ENCODE measurements around the gene CSGALNACT2. TPM values are rescaled to one million over a fixed set of nuclear protein-coding genes. Genes with fewer than 3 reads are reported as not detected.
"Not testable (repeated sequence)": the region's sequence is repeated elsewhere in the genome, so short reads cannot be mapped to it uniquely, and the experiment has no call there.

Gene CSGALNACT2
- total RNA-seq, 1 experiment from 2014 or later = 9.2 TPM

DNA sequence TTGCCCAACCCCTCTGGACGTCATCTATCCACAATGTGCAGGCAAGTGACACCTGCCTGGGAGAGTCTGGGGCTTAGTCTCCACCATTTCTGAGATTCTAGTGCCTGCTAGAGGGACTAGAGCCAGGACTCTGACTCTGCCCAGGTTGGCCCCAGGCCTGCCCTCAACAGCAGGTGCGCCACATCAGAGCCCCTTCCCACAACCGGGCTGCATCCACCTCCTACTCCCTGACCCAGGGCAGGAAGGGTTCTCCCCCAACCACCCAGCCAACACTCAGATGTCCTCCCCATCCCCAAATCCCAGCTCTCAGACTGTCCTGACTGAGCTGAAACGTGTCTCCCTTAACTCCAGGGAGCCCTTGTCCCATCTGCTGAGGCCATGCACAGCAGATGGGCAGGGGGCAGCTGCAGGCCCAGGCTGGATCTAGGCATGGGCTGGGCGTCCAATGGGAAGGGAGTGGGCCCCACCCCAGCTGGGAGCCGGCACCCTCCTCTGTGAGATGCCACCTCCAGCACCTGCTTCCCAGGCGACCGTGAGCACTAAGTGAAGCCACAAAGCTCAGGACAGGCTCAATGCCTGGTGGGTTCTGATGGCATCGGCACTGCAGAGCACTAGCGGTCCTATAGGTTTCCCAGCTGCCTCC lies 79.4 kb downstream of the CSGALNACT2 start:
- no peaks in the 10 kb centered on the region for H4K20me1 ChIP-seq (ENCODE audit: insufficient read depth, low read depth, low read length)
- H3K4me2 ChIP-seq (ENCODE audit: low read depth, low read length, poor library complexity, severe bottlenecking) = no peak overlapping the region
- no peaks in the 10 kb centered on the region for H3K79me2 ChIP-seq (ENCODE audit: low read length)
- H3K27me3 ChIP-seq (ENCODE audit: low read length) = no peaks in the 10 kb centered on the region
- H3K9me2 ChIP-seq (replicated peaks; ENCODE audit: insufficient read depth, low read length) = no peaks in the 10 kb centered on the region
- no peaks in the 10 kb centered on the region for H3K36me3 ChIP-seq (ENCODE audit: insufficient read depth, low read length)
- H3K9ac ChIP-seq (ENCODE audit: low read length) = no peak overlapping the region
- H3K9me3 ChIP-seq (ENCODE audit: low read length) = no peaks in the 10 kb centered on the region
- no peak overlapping the region for H2AFZ ChIP-seq (ENCODE audit: low read length)
- DNase-seq = no peak
- H3K4me1 ChIP-seq (ENCODE audit: low read length) = peaks cover 6% of the 10 kb centered on the region; the same call in 1 of the 2 replicates
- no peak overlapping the region for H3K4me3 ChIP-seq (ENCODE audit: low read length)
- H3K27ac ChIP-seq (ENCODE audit: low read length) = no peak overlapping the region

DNA sequence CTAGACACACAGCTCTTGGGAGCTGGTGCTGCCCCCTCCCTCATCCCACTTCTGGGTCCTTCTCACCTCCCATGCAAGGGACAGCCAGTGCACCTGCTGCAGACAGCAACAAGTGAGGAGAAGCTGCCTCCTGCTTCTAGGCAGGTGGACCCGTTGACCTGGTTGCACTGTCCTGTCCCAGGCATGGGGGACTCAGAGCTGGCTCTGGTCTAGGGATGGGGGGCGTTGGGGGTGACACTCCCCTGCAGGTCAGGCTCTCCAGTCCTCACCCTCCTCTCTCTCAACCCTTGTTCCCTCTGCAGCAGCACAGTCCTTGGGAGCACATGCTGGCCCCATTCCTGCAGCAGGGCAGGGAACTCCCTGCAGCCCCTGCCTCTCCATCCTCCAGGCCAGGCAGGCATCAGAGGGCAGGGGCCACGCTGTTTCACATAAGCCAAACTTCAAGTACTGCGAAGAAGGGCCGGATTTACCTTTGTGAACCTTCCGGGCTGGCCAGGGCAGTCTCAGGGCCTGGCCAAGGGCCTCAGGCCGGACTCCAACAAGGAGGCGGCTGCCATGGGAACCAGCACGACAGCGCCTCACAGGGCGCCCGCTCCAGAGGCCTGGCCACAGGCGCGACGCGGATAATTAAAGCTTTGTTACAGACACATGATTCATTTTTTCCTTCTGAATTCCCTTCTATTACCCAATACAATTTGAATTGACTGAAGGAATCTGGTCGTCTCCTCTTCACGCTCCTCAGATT lies 80.1 kb downstream of the CSGALNACT2 start:
- Histone ChIP-seq H3K4me2 (ENCODE audit: low read depth, low read length, poor library complexity, severe bottlenecking) (no peak overlapping the region), H2AFZ (ENCODE audit: low read length) (no peak overlapping the region), H3K9me3 (ENCODE audit: low read length) (no peaks in the 10 kb centered on the region), H3K79me2 (ENCODE audit: low read length) (no peaks in the 10 kb centered on the region), H3K9ac (ENCODE audit: low read length) (no peak overlapping the region), H4K20me1 (ENCODE audit: insufficient read depth, low read depth, low read length) (no peaks in the 10 kb centered on the region), H3K36me3 (ENCODE audit: insufficient read depth, low read length) (no peaks in the 10 kb centered on the region), H3K9me2 (replicated peaks; ENCODE audit: insufficient read depth, low read length) (no peaks in the 10 kb centered on the region), H3K27ac (ENCODE audit: low read length) (no peak overlapping the region), H3K4me1 (ENCODE audit: low read length) (peaks cover 6% of the 10 kb centered on the region; the same call in 1 of the 2 replicates), H3K27me3 (ENCODE audit: low read length) (no peaks in the 10 kb centered on the region), H3K4me3 (ENCODE audit: low read length) (no peak overlapping the region)
- no peak for DNase-seq

DNA sequence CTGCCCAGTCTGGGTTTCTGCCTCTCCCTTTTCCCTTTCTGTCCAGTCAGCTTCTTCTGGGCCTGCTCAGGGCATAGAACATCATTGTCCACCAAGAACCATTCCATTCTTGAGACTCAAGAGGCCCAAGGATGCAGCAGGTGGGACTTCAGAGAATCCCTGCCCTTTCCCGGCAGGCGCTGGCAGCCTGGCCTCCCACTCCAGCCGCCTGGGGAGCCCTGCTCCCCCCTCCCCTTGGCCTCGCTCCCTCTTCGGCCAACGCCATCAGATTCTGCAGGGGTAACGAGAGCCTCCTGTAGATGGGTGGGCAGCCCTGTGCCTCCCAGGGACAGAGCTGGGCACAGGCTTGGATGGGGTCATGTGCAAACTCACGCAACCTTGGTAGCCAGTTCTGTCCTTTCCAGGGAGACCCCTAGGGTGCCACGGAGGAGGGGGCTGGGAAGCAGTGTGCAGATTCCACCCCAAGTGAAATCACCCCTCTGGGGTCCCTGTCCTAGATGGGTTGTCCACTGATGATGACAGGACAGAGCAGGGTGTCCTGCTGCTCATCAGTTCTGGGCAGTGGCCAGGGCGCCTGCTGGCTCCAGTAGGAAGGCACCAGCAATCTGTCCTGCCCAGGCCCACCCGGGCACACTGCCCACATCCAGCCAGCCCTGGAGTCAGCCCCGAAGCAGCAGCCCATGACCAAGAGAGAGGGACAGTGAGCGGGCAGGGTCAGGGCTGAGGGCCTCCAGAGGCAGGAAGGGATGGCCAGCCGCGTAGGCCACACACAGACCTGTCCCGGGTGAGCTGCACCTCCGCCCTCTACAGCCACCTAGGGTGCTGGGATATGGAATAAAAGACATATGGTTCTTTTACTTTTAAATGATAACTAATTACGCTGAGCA lies 80.9 kb downstream of the CSGALNACT2 start:
- peaks cover 6% of the 10 kb centered on the region; the same call in 1 of the 2 replicates for H3K4me1 ChIP-seq (ENCODE audit: low read length)
- no peak for DNase-seq
- H3K27me3 ChIP-seq (ENCODE audit: low read length) = no peaks in the 10 kb centered on the region
- no peaks in the 10 kb centered on the region for H3K9me3 ChIP-seq (ENCODE audit: low read length)
- H3K4me2 ChIP-seq (ENCODE audit: low read depth, low read length, poor library complexity, severe bottlenecking) = no peak overlapping the region
- no peak overlapping the region for H3K27ac ChIP-seq (ENCODE audit: low read length)
- no peak overlapping the region for H3K9ac ChIP-seq (ENCODE audit: low read length)
- H3K9me2 ChIP-seq (replicated peaks; ENCODE audit: insufficient read depth, low read length) = no peaks in the 10 kb centered on the region
- no peaks in the 10 kb centered on the region; the same call in 1 of the 2 replicates for H4K20me1 ChIP-seq (ENCODE audit: insufficient read depth, low read depth, low read length)
- H3K4me3 ChIP-seq (ENCODE audit: low read length) = no peak overlapping the region
- no peaks in the 10 kb centered on the region for H3K36me3 ChIP-seq (ENCODE audit: insufficient read depth, low read length)
- H3K79me2 ChIP-seq (ENCODE audit: low read length) = no peaks in the 10 kb centered on the region
- no peak overlapping the region for H2AFZ ChIP-seq (ENCODE audit: low read length)

DNA sequence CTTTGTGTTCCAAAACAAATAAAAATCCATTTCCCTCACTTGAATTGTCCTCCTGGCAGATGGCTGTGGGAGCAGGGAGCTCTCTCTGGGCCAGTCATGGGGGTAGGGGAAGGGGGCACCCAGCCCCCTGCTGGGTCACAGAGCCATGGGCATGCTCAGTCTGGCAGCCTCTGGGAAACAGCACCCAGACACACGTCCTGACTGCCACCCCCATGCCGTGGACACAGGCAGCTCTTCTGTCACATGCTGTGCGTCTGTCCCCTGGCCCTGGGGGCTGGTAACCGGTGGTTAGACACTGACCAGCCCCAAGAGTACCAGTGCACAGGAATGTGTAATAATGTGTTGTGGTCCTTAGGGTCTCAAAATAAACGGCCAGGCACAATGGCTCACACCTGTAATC lies 81.6 kb downstream of the CSGALNACT2 start:
- Histone ChIP-seq H3K79me2 (ENCODE audit: low read length) (no peaks in the 10 kb centered on the region), H3K27ac (ENCODE audit: low read length) (no peak overlapping the region), H3K4me2 (ENCODE audit: low read depth, low read length, poor library complexity, severe bottlenecking) (no peak overlapping the region), H3K9me3 (ENCODE audit: low read length) (no peaks in the 10 kb centered on the region), H3K9me2 (replicated peaks; ENCODE audit: insufficient read depth, low read length) (no peaks in the 10 kb centered on the region), H3K4me1 (ENCODE audit: low read length) (peaks cover 6% of the 10 kb centered on the region; the same call in 1 of the 2 replicates), H2AFZ (ENCODE audit: low read length) (no peak overlapping the region), H3K9ac (ENCODE audit: low read length) (no peak overlapping the region), H3K27me3 (ENCODE audit: low read length) (no peaks in the 10 kb centered on the region), H3K4me3 (ENCODE audit: low read length) (no peak overlapping the region), H3K36me3 (ENCODE audit: insufficient read depth, low read length) (no peaks in the 10 kb centered on the region), H4K20me1 (ENCODE audit: insufficient read depth, low read depth, low read length) (no peaks in the 10 kb centered on the region; the same call in 1 of the 2 replicates)
- DNase-seq = no peak

GRCh38 chr10:43220251-43220650 lies 82.0 kb downstream of the CSGALNACT2 start:
- H3K27me3 ChIP-seq (ENCODE audit: low read length); H3K36me3 ChIP-seq (ENCODE audit: insufficient read depth, low read length); H2AFZ ChIP-seq (ENCODE audit: low read length); H3K4me2 ChIP-seq (ENCODE audit: low read depth, low read length, poor library complexity, severe bottlenecking); H3K9me2 ChIP-seq (replicated peaks; ENCODE audit: insufficient read depth, low read length); H3K9me3 ChIP-seq (ENCODE audit: low read length); DNase-seq; H3K27ac ChIP-seq (ENCODE audit: low read length); H3K79me2 ChIP-seq (ENCODE audit: low read length); H3K4me3 ChIP-seq (ENCODE audit: low read length); H3K9ac ChIP-seq (ENCODE audit: low read length); H3K4me1 ChIP-seq (ENCODE audit: low read length); H4K20me1 ChIP-seq (ENCODE audit: insufficient read depth, low read depth, low read length): not testable (repeated sequence)

DNA sequence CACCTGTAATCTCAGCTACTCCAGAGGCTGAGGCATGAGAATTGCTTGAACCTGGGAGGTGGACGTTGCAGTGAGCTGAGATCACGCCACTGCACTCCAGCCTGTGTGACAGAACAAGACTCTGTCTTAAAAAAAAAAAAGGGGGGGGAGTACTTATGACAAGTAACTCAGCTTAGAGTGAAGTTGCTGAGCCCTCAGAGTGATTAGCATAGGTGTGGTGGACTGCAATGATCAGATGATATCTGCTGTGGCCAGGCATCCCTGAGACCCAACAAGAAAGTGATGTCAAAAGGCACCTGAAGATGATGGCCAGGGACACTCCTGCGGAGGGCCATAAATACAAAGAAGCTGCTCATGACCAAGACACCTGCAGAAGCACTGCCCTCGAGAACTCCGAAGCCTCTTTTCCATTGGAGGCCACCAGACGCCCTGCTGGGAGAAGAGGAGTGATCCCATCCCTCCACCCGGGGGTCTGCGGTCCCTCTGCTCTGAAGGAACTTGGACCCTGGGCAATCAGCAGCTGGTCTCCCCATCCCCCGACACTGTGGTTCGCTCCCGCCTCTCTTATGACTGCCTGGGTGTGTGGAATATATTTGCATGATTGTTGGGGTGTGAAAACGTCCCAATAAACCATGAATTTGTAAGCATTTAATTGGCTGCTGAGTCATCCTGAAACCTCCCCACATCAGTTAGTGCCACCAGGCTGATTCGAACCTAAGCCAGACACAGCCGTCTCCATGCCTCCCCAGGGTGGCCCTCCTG lies 82.6 kb downstream of the CSGALNACT2 start:
- no peak overlapping the region for H2AFZ ChIP-seq (ENCODE audit: low read length)
- H3K4me2 ChIP-seq (ENCODE audit: low read depth, low read length, poor library complexity, severe bottlenecking) = no peak overlapping the region
- peaks cover 6% of the 10 kb centered on the region; the same call in 1 of the 2 replicates for H3K4me1 ChIP-seq (ENCODE audit: low read length)
- H3K4me3 ChIP-seq (ENCODE audit: low read length) = no peak overlapping the region
- no peaks in the 10 kb centered on the region for H3K36me3 ChIP-seq (ENCODE audit: insufficient read depth, low read length)
- DNase-seq = no peak
- no peaks in the 10 kb centered on the region for H3K79me2 ChIP-seq (ENCODE audit: low read length)
- no peaks in the 10 kb centered on the region for H3K9me2 ChIP-seq (replicated peaks; ENCODE audit: insufficient read depth, low read length)
- H4K20me1 ChIP-seq (ENCODE audit: insufficient read depth, low read depth, low read length) = no peaks in the 10 kb centered on the region; the same call in 1 of the 2 replicates
- H3K27me3 ChIP-seq (ENCODE audit: low read length) = no peaks in the 10 kb centered on the region
- no peaks in the 10 kb centered on the region for H3K9me3 ChIP-seq (ENCODE audit: low read length)
- H3K9ac ChIP-seq (ENCODE audit: low read length) = no peak overlapping the region
- H3K27ac ChIP-seq (ENCODE audit: low read length) = no peak overlapping the region

DNA sequence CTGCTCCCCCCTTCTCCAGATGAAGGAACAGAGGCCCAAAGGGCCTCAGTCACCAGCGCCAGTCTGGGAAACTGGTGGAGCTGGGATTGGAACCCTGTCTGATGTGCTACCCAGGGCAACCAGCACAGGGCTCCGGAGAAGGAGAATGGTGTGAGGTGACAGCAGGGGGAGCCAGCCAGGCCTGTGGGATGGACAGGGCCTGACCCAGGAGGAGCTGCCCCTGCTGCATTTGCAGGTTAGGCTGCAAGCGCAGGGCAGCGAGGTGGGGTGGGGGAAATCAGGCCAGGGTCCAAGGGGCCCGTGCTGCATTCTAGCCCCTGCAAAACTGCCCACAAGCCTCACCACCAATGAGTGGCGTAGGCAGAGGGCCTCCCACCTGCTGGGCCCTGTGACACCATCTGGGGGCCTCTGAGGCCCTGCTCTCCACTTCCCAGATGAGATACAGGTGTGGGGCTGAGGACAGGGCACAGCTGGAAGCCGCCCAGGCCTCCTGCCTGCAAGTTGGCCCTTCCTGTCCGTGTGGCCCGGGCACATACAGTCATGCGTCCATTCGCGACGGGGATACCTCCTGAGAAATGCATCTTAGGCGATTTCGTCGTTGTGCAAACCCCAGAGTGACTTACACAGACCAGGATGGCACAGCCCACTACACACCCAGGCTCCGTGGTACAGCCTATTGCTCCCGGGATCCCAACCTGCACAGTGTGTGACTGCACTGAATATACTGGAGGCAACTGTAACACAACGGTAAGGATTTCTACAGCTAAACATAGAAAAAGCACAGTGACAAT lies 83.4 kb downstream of the CSGALNACT2 start:
- Histone ChIP-seq H3K4me1 (ENCODE audit: low read length) (peaks cover 6% of the 10 kb centered on the region; the same call in 1 of the 2 replicates), H3K79me2 (ENCODE audit: low read length) (no peaks in the 10 kb centered on the region), H3K27me3 (ENCODE audit: low read length) (no peaks in the 10 kb centered on the region)

More for the DNA sequence above, 83.4 kb downstream of the CSGALNACT2 start:
- Histone ChIP-seq H3K4me3 (ENCODE audit: low read length) (no peak overlapping the region), H3K4me2 (ENCODE audit: low read depth, low read length, poor library complexity, severe bottlenecking) (no peak overlapping the region), H3K9me3 (ENCODE audit: low read length) (no peaks in the 10 kb centered on the region), H4K20me1 (ENCODE audit: insufficient read depth, low read depth, low read length) (no peaks in the 10 kb centered on the region; the same call in 1 of the 2 replicates), H3K9me2 (replicated peaks; ENCODE audit: insufficient read depth, low read length) (no peaks in the 10 kb centered on the region), H3K36me3 (ENCODE audit: insufficient read depth, low read length) (no peaks in the 10 kb centered on the region), H2AFZ (ENCODE audit: low read length) (no peak overlapping the region), H3K9ac (ENCODE audit: low read length) (no peak overlapping the region), H3K27ac (ENCODE audit: low read length) (no peak overlapping the region)
- peak; percentile 51 for DNase-seq

All from Karpas-422 (cell line).